ENCODE data around the gene LRRC32. TPM values are rescaled to one million over a fixed set of nuclear protein-coding genes. Genes with fewer than 3 reads are reported as not detected.
A peak's percentile ranks its signal among the peaks of the same experiment; 100 is the strongest.
"Not testable (repeated sequence)": the region's sequence is repeated elsewhere in the genome, so short reads cannot be mapped to it uniquely, and the experiment has no call there.

The LRRC32 gene
- total RNA-seq, 1 donor from 2014 or later: 5.5 TPM

DNA sequence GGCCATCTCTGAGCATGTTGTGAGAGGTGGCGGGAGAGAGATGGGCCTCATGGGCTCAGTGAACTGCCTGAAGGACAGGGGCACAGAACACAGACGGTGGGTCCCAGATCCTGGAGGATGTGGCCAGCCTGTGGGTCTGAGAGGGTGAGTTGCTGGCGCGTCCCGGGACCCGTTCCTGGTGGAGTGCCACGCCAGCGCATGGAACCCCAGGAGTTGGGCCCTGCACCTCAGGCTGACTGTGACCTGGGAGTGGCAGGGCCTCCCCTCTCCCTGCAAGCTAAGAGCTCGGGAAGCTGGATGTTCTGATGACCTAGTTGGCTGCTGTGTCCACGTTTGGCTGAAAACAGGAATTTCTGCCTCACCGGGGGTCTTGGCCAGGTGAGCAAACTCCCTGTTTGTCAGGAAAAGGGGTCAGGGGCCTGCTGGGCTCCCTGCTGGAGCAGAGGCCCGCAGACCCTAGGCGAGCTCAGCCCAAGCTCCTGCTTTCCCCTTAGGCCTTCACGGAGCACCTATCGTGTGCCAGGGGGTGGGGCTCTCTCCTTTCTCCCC lies 15.0 kb downstream of the LRRC32 start:
- H3K27ac Mint-ChIP-seq: no peak overlapping the region
- DNase-seq (ENCODE audit: low spot score): no peak
- no peaks in the 10 kb centered on the region for H3K9me3 Mint-ChIP-seq
- no peaks in the 10 kb centered on the region for H3K4me1 Mint-ChIP-seq (ENCODE audit: low read depth)
- intact Hi-C loops (cut with micrococcal nuclease): no loop called here
- no peaks in the 10 kb centered on the region for H3K36me3 Mint-ChIP-seq (ENCODE audit: low read depth)
- H3K4me3 Mint-ChIP-seq: no peak overlapping the region
- H3K27me3 Mint-ChIP-seq (ENCODE audit: insufficient read depth): peaks cover 12% of the 10 kb centered on the region

GRCh38 chr11:76654980-76655379 lies 15.6 kb downstream of the LRRC32 start:
- H3K4me3 Mint-ChIP-seq: no peak overlapping the region
- intact Hi-C loops (cut with micrococcal nuclease): no loop called here
- no peaks in the 10 kb centered on the region for H3K9me3 Mint-ChIP-seq
- no peaks in the 10 kb centered on the region for H3K4me1 Mint-ChIP-seq (ENCODE audit: low read depth)
- H3K27me3 Mint-ChIP-seq (ENCODE audit: insufficient read depth): peaks cover 13% of the 10 kb centered on the region
- no peak for DNase-seq (ENCODE audit: low spot score)
- H3K27ac Mint-ChIP-seq: no peak overlapping the region
- H3K36me3 Mint-ChIP-seq (ENCODE audit: low read depth): no peaks in the 10 kb centered on the region

- DNase-seq (ENCODE audit: low spot score): no peak
- intact Hi-C loops (cut with micrococcal nuclease): no loop called here
- Mint-ChIP-seq H3K36me3 (ENCODE audit: low read depth) (no peaks in the 10 kb centered on the region), H3K27ac (no peak overlapping the region), H3K4me3 (no peak overlapping the region), H3K4me1 (ENCODE audit: low read depth) (no peaks in the 10 kb centered on the region), H3K9me3 (no peaks in the 10 kb centered on the region), H3K27me3 (ENCODE audit: insufficient read depth) (peaks cover 15% of the 10 kb centered on the region)
Observed at GRCh38 chr11:76654298-76654851, 16.2 kb downstream of the LRRC32 start.

- H3K36me3 Mint-ChIP-seq (ENCODE audit: low read depth): no peaks in the 10 kb centered on the region
- intact Hi-C loops (cut with micrococcal nuclease): no loop called here
- H3K4me1 Mint-ChIP-seq (ENCODE audit: low read depth): no peaks in the 10 kb centered on the region
- H3K27ac Mint-ChIP-seq: no peak overlapping the region
- H3K27me3 Mint-ChIP-seq (ENCODE audit: insufficient read depth): peaks cover 21% of the 10 kb centered on the region
- H3K9me3 Mint-ChIP-seq: no peaks in the 10 kb centered on the region
- no peak for DNase-seq (ENCODE audit: low spot score)
- H3K4me3 Mint-ChIP-seq: no peak overlapping the region
Observed at GRCh38 chr11:76653674-76654284, 16.8 kb downstream of the LRRC32 start.

- Mint-ChIP-seq H3K27me3 (ENCODE audit: insufficient read depth) (peaks cover 24% of the 10 kb centered on the region), H3K9me3 (no peaks in the 10 kb centered on the region), H3K4me3 (no peak overlapping the region), H3K36me3 (ENCODE audit: low read depth) (no peaks in the 10 kb centered on the region), H3K4me1 (ENCODE audit: low read depth) (no peaks in the 10 kb centered on the region), H3K27ac (no peak overlapping the region)
- DNase-seq (ENCODE audit: low spot score): no peak
- intact Hi-C loops (cut with micrococcal nuclease): no loop called here
Observed at GRCh38 chr11:76653012-76653673, 17.4 kb downstream of the LRRC32 start.

DNA sequence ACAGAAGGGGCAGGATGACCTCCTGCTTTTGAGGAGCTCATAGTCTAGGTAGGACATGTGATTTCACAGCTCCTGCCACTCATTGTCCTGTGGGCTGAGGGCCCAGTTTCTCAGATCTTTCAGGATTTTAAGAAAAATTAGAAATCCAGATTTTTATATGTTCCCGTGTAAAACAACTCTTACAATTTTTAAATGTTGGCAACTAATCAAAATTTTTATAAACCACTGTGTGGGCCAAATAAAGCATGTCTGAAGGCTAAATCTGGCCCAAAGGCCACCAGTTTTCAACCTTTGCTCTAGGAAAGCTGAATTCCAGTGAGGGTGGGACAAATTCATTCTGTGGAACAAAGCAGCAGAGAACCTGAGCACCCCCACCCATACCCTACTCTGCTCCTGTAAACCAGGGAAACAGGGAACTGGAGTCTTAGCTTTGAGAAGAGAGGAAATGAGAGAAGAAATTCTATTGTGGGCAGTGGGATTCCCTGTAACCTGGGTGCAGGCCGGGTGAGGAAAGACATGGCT lies 20.6 kb downstream of the LRRC32 start:
- Mint-ChIP-seq H3K4me3 (no peak overlapping the region), H3K4me1 (ENCODE audit: low read depth) (no peaks in the 10 kb centered on the region), H3K27me3 (ENCODE audit: insufficient read depth) (peaks cover 43% of the 10 kb centered on the region), H3K9me3 (peaks cover 14% of the 10 kb centered on the region), H3K36me3 (ENCODE audit: low read depth) (no peaks in the 10 kb centered on the region), H3K27ac (no peak overlapping the region)
- no peak for DNase-seq (ENCODE audit: low spot score)
- intact Hi-C loops (cut with micrococcal nuclease): no loop called here

- Mint-ChIP-seq H3K4me1 (ENCODE audit: low read depth) (no peaks in the 10 kb centered on the region), H3K36me3 (ENCODE audit: low read depth) (no peaks in the 10 kb centered on the region), H3K27ac (no peak overlapping the region), H3K4me3 (no peak overlapping the region), H3K27me3 (ENCODE audit: insufficient read depth) (peaks cover 50% of the 10 kb centered on the region), H3K9me3 (peaks cover 14% of the 10 kb centered on the region)
- intact Hi-C loops (cut with micrococcal nuclease): no loop called here
- no peak for DNase-seq (ENCODE audit: low spot score)
Observed at GRCh38 chr11:76649011-76649410, 21.5 kb downstream of the LRRC32 start.

GRCh38 chr11:76648061-76648460 lies 22.5 kb downstream of the LRRC32 start:
- intact Hi-C loops (cut with micrococcal nuclease): no loop called here
- Mint-ChIP-seq H3K27ac (no peak overlapping the region), H3K4me3 (no peak overlapping the region), H3K36me3 (ENCODE audit: low read depth) (no peaks in the 10 kb centered on the region), H3K27me3 (ENCODE audit: insufficient read depth) (peaks cover 52% of the 10 kb centered on the region), H3K4me1 (ENCODE audit: low read depth) (no peaks in the 10 kb centered on the region), H3K9me3 (peaks cover 14% of the 10 kb centered on the region)
- DNase-seq (ENCODE audit: low spot score): no peak

DNA sequence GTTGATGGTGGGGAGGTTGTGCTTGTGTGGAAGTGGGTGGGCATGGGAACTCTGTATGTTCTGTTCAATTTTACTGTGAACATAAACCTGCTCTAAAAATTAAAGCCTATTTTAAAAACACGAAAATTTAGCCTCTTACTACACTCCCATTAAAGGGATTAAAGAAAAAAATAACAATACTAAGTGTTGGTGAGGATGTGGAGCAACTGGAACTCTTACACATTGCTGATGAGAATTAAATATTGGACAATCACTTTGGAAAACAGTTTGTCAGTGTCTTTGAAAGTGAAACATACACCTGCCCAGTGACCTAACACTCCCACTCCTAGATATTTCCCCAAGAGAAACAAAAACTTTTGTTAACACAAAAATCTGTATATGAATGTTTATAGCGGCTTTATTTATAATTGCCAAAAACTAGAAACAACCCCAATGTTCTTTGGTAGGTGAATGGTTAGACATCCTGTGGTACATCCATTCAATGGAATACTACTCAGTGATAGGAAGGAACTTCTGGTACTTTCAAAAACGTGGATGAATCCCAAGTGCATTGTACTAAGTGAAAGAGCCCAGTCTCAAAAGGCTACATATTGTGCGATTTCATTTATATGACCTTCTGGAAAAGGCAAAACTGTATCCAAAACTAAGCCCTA lies 23.5 kb downstream of the LRRC32 start:
- Mint-ChIP-seq H3K4me1 (ENCODE audit: low read depth) (peaks cover 3% of the 10 kb centered on the region), H3K36me3 (ENCODE audit: low read depth) (no peaks in the 10 kb centered on the region), H3K27me3 (ENCODE audit: insufficient read depth) (peaks cover 54% of the 10 kb centered on the region), H3K27ac (no peak overlapping the region), H3K9me3 (peaks cover 14% of the 10 kb centered on the region), H3K4me3 (no peak overlapping the region)
- no peak for DNase-seq (ENCODE audit: low spot score)
- intact Hi-C loops (cut with micrococcal nuclease): no loop called here

GRCh38 chr11:76644591-76644990 lies 26.0 kb downstream of the LRRC32 start:
- Mint-ChIP-seq H3K27me3 (ENCODE audit: insufficient read depth) (peaks cover 46% of the 10 kb centered on the region), H3K27ac (no peak overlapping the region), H3K9me3 (peaks cover 14% of the 10 kb centered on the region), H3K4me3 (no peak overlapping the region), H3K36me3 (ENCODE audit: low read depth) (no peaks in the 10 kb centered on the region), H3K4me1 (ENCODE audit: low read depth) (peaks cover 7% of the 10 kb centered on the region)
- intact Hi-C loops (cut with micrococcal nuclease): no loop called here
- no peak for DNase-seq (ENCODE audit: low spot score)

GRCh38 chr11:76643711-76644110 lies 26.8 kb downstream of the LRRC32 start:
- Mint-ChIP-seq H3K9me3 (peaks cover 14% of the 10 kb centered on the region), H3K27me3 (ENCODE audit: insufficient read depth) (peaks cover 40% of the 10 kb centered on the region)
- not testable (repeated sequence) for H3K27ac Mint-ChIP-seq; H3K4me1 Mint-ChIP-seq (ENCODE audit: low read depth); DNase-seq (ENCODE audit: low spot score); H3K36me3 Mint-ChIP-seq (ENCODE audit: low read depth); H3K4me3 Mint-ChIP-seq
- intact Hi-C loops (cut with micrococcal nuclease): loop anchor here (2.0 kb wide), 1 partner anchor 15 kb away; no protein-coding TSS in a partner anchor

DNA sequence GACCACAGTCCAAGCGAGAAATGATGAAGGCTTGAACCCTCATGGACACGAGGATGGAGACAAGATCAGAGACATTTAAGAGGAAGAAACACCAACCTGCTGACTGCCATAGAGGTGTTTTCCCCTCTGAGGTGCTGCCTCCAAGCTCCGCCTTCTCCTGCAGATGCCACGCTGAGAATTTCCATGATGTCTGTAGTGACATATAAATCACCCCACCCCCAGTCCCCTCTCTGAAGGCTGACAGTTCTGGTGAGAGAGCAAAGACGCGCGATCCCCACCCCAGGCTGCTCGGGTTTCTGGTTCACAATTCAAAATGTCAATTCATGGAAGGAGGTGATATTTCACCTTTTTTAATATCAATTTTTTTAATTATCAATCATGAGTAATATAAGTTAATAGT lies 28.2 kb downstream of the LRRC32 start:
- H3K36me3 Mint-ChIP-seq (ENCODE audit: low read depth): no peaks in the 10 kb centered on the region

More for the DNA sequence above, 28.2 kb downstream of the LRRC32 start:
- peak overlapping the region; percentile 13 for H3K27ac Mint-ChIP-seq
- no peak overlapping the region for H3K4me3 Mint-ChIP-seq
- peaks cover 34% of the 10 kb centered on the region for H3K27me3 Mint-ChIP-seq (ENCODE audit: insufficient read depth)
- H3K4me1 Mint-ChIP-seq (ENCODE audit: low read depth): peaks cover 7% of the 10 kb centered on the region
- peaks cover 11% of the 10 kb centered on the region for H3K9me3 Mint-ChIP-seq
- intact Hi-C loops (cut with micrococcal nuclease): loop anchor here (2.0 kb wide), 1 partner anchor 14 kb away; no protein-coding TSS in a partner anchor
- DNase-seq (ENCODE audit: low spot score): no peak

Data from activated T-helper 1 cell treated with anti-CD3 and anti-CD28 coated beads, Interleukin-12 subunit alpha, Interleukin-12 subunit beta, Interleukin-2, Interleukin-4 antibody, amounts not matched to agents 30 ng/mL and 10 ng/mL and 1 ng/mL, durations not matched to agents 14 hours and 24 hours and 36 hours (primary cell).